ENCODE data around the gene MTREX. TPM values are rescaled to one million over a fixed set of nuclear protein-coding genes. Genes with fewer than 3 reads are reported as not detected.

MTREX gene
- total RNA-seq, 4 donors from 2014 or later, result 66.3 to 130 (median 76.3) TPM

DNA sequence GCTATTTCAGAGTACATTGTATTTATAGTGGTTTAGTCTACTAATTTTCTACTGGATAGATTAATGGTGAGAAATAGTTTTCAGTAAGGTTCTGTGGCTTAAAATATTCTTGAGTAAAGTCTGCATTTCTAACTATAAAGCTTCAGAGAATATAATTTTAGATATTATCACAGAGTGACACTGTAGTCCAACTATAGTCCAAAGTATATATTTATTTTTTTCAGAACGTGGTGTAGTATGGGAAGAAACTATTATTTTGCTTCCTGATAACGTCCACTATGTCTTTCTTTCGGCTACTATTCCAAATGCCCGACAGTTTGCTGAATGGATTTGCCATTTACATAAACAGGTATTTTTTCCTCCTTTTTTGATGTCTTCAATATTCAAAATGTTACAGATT lies 35.3 kb downstream of the MTREX start:
- TF ChIP-seq, protein P1, sequence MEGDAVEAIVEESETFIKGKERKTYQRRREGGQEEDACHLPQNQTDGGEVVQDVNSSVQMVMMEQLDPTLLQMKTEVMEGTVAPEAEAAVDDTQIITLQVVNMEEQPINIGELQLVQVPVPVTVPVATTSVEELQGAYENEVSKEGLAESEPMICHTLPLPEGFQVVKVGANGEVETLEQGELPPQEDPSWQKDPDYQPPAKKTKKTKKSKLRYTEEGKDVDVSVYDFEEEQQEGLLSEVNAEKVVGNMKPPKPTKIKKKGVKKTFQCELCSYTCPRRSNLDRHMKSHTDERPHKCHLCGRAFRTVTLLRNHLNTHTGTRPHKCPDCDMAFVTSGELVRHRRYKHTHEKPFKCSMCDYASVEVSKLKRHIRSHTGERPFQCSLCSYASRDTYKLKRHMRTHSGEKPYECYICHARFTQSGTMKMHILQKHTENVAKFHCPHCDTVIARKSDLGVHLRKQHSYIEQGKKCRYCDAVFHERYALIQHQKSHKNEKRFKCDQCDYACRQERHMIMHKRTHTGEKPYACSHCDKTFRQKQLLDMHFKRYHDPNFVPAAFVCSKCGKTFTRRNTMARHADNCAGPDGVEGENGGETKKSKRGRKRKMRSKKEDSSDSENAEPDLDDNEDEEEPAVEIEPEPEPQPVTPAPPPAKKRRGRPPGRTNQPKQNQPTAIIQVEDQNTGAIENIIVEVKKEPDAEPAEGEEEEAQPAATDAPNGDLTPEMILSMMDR (IDR thresholded peaks at IDR 0.05; ENCODE audit: low read depth), result no peak

DNA sequence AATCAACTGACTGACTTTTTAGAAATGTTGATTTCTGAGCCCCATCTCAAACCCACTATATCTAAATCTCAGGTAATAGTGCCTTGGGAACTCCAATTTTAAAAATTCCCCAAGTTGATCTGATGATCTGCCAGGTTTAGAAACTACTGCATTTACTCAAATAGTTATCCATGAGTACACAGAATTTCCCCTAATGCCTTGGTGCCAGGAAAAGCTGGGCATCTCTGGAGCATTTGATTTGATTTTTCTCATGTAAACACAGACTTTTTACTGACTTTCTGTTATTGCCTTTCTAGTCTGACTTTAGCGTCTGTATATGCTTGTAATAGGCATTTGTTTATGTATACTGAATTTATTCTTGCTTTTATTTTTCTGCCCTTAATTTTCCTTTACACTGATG lies 35.8 kb downstream of the MTREX start:
- TF ChIP-seq, protein P1 (IDR thresholded peaks at IDR 0.05; ENCODE audit: low read depth), result no peak

DNA sequence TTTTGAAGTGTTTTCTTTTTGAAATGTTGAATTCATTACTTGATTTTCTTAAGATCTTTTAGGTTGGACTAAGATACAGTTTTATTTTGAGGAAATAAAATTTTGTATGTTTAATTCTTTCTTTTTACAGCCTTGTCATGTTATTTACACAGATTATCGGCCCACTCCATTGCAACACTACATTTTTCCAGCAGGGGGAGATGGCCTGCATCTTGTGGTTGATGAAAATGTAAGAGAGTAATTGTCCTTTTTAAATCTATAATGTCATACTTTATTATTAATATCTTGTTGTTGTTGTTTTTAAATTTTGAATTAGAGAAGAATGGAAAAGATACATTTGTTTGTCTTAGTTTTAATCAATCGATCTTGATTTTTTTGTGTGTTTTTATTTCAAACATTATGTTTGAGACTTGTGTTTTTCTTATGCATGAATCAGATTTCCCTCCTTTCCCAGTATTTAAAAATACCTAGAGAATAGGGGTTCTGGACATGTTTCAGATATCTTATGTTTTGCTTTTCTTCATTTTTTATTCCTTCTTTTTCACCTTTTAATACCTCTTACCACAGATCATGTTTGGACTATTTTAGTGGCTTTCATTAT lies 36.7 kb downstream of the MTREX start:
- TF ChIP-seq, protein P1 (IDR thresholded peaks at IDR 0.05; ENCODE audit: low read depth), result no peak

DNA sequence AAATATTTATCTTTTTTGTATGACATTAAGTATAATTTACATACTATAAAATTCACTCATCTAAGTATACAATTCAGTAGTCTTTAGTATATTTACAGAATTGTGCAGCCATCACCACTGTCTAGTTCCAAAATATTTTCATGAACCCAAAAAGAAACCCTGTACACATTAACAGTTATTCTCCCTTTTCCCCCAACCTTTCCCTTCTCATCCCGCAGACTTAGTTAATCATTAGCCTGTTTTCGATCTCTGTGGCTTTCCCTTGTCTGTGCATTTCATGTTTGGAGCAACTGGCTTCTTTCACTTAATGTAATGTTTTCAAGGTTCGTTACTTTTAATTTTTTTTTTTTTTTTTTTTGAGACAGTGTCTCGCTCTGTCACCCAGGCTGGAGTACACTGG lies 37.5 kb downstream of the MTREX start:
- TF ChIP-seq, protein P1 (IDR thresholded peaks at IDR 0.05; ENCODE audit: low read depth), result no peak

DNA sequence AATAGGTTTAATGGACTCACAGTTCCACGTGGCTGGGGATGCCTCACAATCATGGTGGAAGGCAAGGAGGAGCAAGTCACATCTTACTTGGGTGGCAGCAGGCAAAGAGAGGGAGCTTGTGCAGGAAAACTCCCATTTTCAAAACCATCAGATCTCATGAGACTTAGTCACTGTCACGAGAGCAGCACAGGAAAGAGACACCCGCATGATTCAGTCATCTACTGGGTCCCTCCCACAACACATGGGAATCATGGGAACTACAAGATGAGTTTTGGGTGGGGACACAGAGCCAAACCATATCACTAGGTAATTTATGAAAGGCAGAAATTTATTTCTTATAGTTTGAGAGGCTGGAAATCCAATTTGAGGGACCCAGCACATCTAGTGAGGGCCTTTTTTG lies 40.0 kb downstream of the MTREX start:
- TF ChIP-seq, protein P1 (IDR thresholded peaks at IDR 0.05; ENCODE audit: low read depth), result no peak

GRCh38 chr5:55350754-55351153 lies 43.0 kb downstream of the MTREX start:
- TF ChIP-seq, protein P1 (IDR thresholded peaks at IDR 0.05; ENCODE audit: low read depth), result no peak

GRCh38 chr5:55356896-55357295 lies 49.1 kb downstream of the MTREX start:
- TF ChIP-seq, protein P1 (IDR thresholded peaks at IDR 0.05; ENCODE audit: low read depth), result no peak
